Mesodermal cell (in vitro differentiated cells): ENCODE results near the gene C1orf210.
A peak's percentile ranks its signal among the peaks of the same experiment; 100 is the strongest.

ENCODE experiments used
- H3K27ac ChIP-seq: 2 replicates; pipeline ENCODE4 v1.7.0; 2013; ENCODE audit warnings: mild to moderate bottlenecking, low read depth, low read length, moderate library complexity; ENCODE audit not compliant: severe bottlenecking
- H3K36me3 ChIP-seq: 2 replicates; pipeline ENCODE4 v1.7.1; 2013; ENCODE audit warnings: mild to moderate bottlenecking, low read length, moderate library complexity; ENCODE audit not compliant: control insufficient read depth, insufficient read depth
- H3K4me1 ChIP-seq: one replicate; pipeline ENCODE4 v1.7.1; 2013; ENCODE audit warnings: mild to moderate bottlenecking, low read length; ENCODE audit not compliant: insufficient read depth, control insufficient read depth, poor library complexity, severe bottlenecking
- H3K4me3 ChIP-seq: 2 replicates; pipeline ENCODE4 v1.7.0; 2013; ENCODE audit warnings: low read length, control low read depth, mild to moderate bottlenecking; ENCODE audit not compliant: insufficient read depth, poor library complexity, severe bottlenecking; ENCODE audit errors: extremely low read depth
- H3K9me3 ChIP-seq: 2 replicates; pipeline ENCODE4 v1.7.1; 2013; ENCODE audit warnings: mild to moderate bottlenecking, low read length, moderate library complexity; ENCODE audit not compliant: control insufficient read depth
- WGBS, 2 experiments: methylation state at CpG; one replicate each; pipeline ENCODE4 v1.1.5; 2013; ENCODE audit warnings: missing lambda C conversion rate in 2 of 2; ENCODE audit not compliant: insufficient coverage in 2 of 2; 5-methylcytosine and 5-hydroxymethylcytosine counted together

Gene C1orf210

DNA sequence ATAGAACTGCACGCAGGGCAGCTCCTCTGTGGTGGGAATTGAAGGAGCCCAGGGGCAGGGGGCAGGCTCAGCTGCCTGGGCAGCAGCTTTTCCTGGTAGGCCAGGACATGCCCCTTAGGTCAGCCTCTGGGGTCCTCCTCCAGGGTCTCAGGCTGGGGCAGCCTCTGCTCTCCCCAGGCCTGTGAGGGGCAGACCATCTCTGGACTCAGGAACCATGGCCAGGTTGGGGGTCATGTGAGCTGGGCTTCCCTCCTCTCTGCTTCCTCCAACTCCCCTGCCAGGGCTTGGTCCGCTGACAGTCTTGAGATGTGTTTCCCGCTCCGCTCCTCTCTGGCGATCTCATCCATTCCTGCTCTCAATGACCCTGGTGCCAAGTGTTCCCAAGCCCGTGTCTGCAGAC, 5.7 kb downstream of the C1orf210 start:
- WGBS, 2 experiments, result 86 to 95% methylated on average over 6 of the region's 6 CpGs

DNA sequence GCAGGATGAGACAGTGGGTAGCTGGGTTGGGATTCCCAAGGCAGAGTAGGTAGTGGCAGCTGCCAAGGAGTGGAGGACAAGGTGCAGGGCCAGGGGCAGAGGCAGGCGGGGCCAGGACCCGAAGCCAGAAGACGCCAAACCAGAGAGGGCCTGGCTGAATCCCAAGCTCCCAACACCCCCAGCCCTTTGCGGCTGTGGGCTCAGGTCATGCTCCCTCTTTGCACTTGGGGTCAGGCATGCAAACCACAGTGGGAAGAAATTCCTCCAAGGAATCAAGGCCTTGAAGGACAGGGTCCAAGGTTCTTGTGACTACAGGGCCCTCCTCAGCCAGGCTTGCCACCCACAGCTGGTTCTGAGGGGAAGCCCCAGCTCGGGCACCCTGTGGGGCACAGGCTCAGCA, 6.2 kb downstream of the C1orf210 start:
- no peak overlapping the region for H3K4me3 ChIP-seq
- no peaks in the 10 kb centered on the region for H3K36me3 ChIP-seq
- no peak overlapping the region for H3K27ac ChIP-seq
- 91 to 98% methylated on average over 4 to 5 of the region's 5 CpGs for WGBS, 2 experiments
- no peaks in the 10 kb centered on the region for H3K4me1 ChIP-seq
- no peaks in the 10 kb centered on the region for H3K9me3 ChIP-seq

More for the DNA sequence above, 5.7 kb downstream of the C1orf210 start:
- H3K4me1 ChIP-seq, result no peaks in the 10 kb centered on the region
- H3K27ac ChIP-seq, result no peak overlapping the region
- no peaks in the 10 kb centered on the region for H3K9me3 ChIP-seq
- H3K36me3 ChIP-seq, result no peaks in the 10 kb centered on the region
- H3K4me3 ChIP-seq, result no peak overlapping the region

DNA sequence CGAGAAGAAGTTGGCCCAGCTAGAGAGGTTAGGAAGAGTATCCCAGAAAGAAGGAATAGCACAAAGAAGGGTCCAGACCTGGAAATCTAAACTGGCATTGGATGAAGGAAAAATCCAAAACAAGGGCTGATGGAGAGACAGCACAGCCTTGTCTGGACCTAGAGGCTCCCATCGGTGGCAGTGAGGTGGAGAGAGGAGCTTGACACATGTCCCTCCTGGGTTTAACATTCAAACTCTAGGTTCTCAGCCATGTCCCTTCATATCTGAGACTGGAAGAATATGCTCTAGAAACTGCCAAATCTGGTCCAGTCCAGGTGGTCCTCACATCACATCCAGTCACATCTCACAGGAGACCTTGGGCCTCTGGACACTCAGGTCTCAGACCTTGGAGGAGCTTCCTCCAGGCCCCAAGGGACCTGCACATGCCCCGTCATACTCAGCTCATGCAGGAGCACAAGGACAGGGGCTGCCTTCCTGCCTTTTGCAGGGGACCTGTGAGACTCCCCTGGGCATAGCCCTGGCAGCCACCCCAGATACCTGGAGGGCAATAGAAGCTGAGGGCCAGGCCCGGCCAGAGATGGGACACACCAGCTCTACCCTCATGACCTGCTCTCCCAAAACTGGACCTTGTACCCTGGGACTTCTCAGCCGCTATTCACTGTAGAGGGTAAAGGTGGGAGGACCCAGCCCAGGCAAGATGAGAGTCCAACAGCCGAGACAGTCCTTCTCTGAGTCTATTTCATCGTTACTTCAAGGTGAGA, 8.1 kb downstream of the C1orf210 start:
- no peaks in the 10 kb centered on the region for H3K36me3 ChIP-seq
- H3K27ac ChIP-seq, result no peak overlapping the region
- H3K9me3 ChIP-seq, result peaks cover 4% of the 10 kb centered on the region
- no peaks in the 10 kb centered on the region for H3K4me1 ChIP-seq
- H3K4me3 ChIP-seq, result no peak overlapping the region
- 91 to 92% methylated on average over 4 to 6 of the region's 7 CpGs for WGBS, 2 experiments

DNA sequence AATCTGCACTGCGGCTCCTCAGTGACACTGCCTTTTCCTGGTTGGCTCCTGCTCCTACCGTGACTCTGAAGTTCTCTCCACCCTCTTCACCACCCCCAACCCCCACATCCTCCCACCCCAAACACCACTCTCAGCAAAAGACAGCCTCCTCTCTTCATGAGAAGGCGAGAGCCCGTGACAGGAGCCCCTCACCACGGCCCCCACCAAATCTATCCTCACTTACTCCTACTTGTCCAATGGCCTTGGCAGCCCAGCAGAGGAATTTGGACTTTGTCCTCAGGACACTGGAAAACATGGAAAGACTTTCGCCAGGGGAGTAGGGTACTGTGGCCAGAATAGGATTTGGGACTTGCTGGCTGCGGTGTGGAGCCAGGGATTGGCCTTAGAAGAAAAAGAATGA, 8.7 kb downstream of the C1orf210 start:
- H3K27ac ChIP-seq, result no peak overlapping the region
- 88 to 100% methylated on average over 3 to 5 of the region's 7 CpGs for WGBS, 2 experiments
- no peak overlapping the region for H3K4me3 ChIP-seq
- H3K9me3 ChIP-seq, result peaks cover 4% of the 10 kb centered on the region
- H3K4me1 ChIP-seq, result peaks cover 2% of the 10 kb centered on the region
- no peaks in the 10 kb centered on the region for H3K36me3 ChIP-seq

DNA sequence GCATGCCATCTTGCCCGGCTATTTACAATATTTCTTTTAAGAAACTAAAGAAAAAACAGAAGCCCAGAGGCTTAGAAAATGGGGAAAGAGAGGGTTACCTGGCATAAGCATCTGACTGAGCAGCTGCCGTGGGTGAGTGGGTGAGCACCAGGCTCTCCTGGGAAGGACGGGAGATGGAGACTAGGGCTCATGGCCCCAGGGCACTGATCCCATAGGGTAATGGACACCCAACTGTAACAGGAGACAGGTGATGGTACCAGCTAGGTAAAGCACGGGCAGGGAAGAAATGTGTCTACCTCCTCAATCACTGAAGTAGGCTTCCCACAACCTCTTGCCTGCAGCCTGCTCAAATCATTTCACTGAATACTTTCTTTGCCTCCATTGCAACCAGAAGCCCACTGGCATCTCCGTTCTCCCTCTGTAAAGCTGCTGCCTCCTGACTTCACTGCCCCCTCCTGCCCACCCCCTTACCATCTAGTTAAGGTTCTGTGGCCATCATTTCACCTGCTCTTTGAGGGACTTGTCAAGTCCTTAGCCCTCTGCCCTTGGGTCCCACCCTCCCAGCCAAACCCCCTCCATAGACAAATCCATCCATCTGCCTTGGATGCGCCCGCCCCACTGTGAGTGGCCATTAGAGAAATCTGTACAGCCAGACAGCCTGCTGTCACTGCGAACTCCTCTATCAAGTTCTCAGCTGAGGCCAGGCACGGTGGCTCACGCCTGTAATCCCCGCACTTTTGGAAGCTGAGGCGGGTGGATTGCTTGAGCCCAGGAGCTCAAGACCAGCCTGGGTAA, 9.4 kb downstream of the C1orf210 start:
- Histone ChIP-seq H3K4me1 (peaks cover 8% of the 10 kb centered on the region), H3K9me3 (peaks cover 4% of the 10 kb centered on the region), H3K36me3 (no peaks in the 10 kb centered on the region), H3K27ac (no peak overlapping the region), H3K4me3 (no peak overlapping the region)
- 80 to 83% methylated on average over 10 to 11 of the region's 12 CpGs for WGBS, 2 experiments

DNA sequence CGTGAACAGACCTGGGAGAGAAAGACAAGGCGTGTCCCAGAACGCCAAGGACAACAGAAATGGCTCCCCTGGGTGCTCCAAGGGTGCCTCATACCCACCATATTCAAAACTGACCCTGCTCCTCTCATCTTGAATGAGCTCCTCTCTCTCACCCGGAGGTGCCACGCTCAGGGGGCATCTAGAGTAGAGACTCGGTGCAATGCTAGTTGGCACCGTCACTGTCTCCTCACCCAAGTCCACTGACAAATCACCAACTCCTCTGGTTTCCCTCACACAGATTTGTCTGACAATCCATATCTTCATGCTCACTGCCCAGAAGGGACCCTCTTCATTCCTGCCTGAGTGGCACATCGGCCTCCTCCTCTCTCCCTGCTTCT, 10.6 kb downstream of the C1orf210 start:
- WGBS, 2 experiments, result 81 to 84% methylated on average over 7 to 8 of the region's 8 CpGs
- no peaks in the 10 kb centered on the region for H3K36me3 ChIP-seq
- H3K4me1 ChIP-seq, result peaks cover 15% of the 10 kb centered on the region
- peak overlapping the region; percentile 32 for H3K27ac ChIP-seq
- peaks cover 4% of the 10 kb centered on the region for H3K9me3 ChIP-seq
- no peak overlapping the region for H3K4me3 ChIP-seq

DNA sequence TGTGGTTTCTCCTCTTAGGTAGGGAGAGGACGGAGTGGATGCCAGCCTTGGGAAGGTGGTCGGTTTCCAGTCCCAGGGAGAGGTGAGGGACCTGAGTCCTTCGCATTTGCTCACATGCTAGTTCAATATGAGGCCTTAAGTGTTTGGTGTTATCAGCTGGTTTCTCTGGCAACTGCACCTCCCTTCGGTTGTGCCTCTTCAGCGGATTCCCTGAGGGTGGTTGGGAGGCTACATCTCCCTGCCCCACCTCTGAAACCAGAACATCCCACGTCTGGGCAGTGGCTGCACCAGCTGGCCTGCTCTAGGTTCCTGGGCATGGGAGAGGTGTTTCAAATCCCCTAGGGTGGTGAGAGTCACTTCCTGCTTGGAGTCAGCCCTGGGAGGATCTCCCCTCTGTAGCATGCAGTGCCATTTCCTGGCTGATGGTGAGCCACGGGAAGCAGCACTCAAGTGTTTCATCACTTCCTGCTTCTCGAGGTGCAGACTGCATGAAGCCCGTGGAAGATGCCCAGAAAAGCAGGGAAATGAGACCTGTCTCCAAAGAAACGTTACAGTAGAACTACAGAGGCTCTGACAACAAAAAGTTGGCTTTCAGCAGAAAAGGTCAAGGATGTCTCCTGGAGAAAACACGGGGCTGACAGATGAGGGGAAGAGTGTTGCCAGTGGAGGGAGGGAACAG, 11.1 kb downstream of the C1orf210 start:
- H3K4me3 ChIP-seq, result no peak overlapping the region
- no peaks in the 10 kb centered on the region for H3K36me3 ChIP-seq
- H3K27ac ChIP-seq, result peak overlapping the region; percentile 32
- H3K4me1 ChIP-seq, result peaks cover 15% of the 10 kb centered on the region
- peaks cover 4% of the 10 kb centered on the region for H3K9me3 ChIP-seq
- 85 to 88% methylated on average over 9 to 10 of the region's 11 CpGs for whole genome bisulfite sequencing, 2 experiments

DNA sequence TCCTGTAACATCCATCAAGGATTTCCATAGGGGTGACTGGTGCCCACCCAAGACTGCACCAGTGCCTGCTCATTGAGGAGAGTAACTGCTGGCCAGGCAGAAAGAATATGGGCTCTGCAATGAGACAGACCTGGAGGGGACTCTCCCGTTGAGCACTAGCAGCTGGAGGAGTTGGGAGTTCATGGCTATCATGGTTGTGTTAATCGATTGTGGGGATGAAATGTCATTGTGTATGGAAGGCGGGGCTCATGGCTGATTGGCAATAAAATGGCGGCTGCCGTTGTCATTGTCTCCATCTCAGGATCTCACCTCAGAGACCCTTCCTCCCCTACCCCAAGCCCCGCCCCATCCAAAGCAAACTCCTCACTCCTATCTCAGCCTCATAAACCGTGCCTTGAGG, 11.7 kb downstream of the C1orf210 start:
- Histone ChIP-seq H3K36me3 (no peaks in the 10 kb centered on the region), H3K4me3 (no peak overlapping the region), H3K27ac (no peak overlapping the region), H3K9me3 (peaks cover 4% of the 10 kb centered on the region), H3K4me1 (peaks cover 15% of the 10 kb centered on the region)
- WGBS, 2 experiments, result 88% methylated on average over 1 of the region's 7 CpGs

DNA sequence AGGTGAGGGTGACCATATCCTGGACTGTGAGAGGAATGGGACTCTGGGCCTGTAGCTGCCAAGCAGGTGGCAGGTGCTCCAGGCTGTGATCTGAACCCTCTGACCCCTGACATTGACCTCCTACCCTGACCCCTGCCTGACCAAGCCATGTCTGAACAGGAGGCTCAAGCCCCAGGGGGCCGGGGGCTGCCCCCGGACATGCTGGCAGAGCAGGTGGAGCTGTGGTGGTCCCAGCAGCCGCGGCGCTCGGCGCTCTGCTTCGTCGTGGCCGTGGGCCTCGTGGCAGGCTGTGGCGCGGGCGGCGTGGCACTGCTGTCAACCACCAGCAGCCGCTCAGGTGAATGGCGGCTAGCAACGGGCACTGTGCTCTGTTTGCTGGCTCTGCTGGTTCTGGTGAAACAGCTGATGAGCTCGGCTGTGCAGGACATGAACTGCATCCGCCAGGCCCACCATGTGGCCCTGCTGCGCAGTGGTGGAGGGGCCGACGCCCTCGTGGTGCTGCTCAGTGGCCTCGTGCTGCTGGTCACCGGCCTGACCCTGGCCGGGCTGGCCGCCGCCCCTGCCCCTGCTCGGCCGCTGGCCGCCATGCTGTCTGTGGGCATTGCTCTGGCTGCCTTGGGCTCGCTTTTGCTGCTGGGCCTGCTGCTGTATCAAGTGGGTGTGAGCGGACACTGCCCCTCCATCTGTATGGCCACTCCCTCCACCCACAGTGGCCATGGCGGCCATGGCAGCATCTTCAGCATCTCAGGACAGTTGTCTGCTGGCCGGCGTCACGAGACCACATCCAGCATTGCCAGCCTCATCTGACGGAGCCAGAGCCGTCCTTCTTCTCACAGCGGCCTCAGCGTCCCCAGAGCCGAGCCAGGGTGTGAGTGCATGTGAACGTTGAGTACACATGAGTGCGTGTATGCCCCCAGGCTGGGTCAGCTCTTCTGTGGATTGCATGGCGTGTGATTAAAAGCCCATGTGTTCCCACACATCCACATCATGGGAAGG, 12.5 kb downstream of the C1orf210 start:
- Histone ChIP-seq H3K27ac (no peak overlapping the region), H3K36me3 (no peaks in the 10 kb centered on the region), H3K4me3 (no peak overlapping the region), H3K9me3 (peaks cover 4% of the 10 kb centered on the region), H3K4me1 (peaks cover 15% of the 10 kb centered on the region)
- WGBS, 2 experiments, result 96% methylated on average over 45 to 46 of the region's 46 CpGs

DNA sequence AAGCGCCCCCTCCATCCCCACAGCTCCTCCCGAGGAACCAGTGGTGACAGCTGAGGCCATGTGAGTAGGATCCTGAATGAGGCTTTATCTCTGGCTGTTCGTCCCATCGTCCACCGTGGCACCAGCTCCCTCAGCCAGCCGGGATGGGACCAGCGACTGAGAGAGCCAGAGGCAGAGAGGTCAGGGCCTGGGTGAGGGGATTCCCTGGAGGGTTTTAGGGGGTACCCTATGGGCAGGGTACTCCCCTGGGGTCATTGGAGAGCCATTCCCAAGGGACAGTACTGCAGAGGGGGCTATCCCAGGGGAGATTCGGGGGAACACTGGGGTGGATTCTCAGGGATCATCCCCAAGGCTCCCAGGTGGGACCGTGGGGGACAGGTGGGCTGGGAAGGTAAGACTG, 13.2 kb downstream of the C1orf210 start:
- H3K9me3 ChIP-seq, result peaks cover 4% of the 10 kb centered on the region
- no peaks in the 10 kb centered on the region for H3K36me3 ChIP-seq
- 90 to 92% methylated on average over 6 to 9 of the region's 9 CpGs for WGBS, 2 experiments
- H3K4me1 ChIP-seq, result peaks cover 15% of the 10 kb centered on the region
- H3K4me3 ChIP-seq, result no peak overlapping the region
- no peak overlapping the region for H3K27ac ChIP-seq
